HG03196 (cell line): ENCODE results near the gene PSAP.

Source experiments
- ATAC-seq: cut with Tn5 transposase; IDR thresholded peaks from one replicate; pipeline ENCODE4 v1.9.1; 2021; ENCODE audit not compliant: unreplicated experiment

PSAP gene

DNA sequence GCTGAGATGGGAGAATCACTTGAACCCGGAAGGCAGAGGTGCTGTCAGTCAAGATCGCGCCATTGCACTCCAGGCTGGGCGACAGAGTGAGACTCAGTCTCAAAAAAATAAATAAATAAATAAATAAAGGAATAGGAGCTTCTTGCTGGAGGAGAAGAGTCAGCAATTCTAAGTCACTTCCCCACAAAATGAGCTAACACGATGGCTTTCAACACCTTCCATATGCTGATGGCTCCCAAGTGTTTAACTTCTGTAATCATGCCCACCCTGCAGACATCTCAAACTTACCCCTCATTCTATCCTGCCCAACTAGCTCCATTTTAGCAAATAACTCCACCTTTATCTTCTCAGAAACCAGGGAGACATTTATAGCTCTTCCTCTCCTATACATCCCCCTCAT lies 21.2 kb downstream of the PSAP start:
- no peak for ATAC-seq

DNA sequence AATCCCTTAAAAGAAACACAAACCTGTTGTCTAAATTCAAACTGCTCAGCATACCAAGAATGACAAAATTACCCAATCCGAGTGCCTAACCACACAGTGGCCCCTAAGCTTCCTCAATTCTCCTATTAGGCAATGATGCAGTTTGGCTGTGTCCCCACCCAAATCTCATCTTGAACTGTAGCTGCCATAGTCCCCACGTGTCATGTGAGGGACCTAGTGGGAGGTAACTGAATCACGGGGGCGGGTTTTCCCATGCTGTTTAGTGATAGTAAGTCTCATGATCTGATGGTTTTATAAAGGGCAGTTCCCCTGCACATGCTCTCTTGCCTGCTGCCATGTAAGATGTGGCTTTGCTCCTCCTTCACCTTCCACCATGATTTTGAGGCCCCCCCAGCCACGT lies 21.9 kb downstream of the PSAP start:
- no peak for ATAC-seq

DNA sequence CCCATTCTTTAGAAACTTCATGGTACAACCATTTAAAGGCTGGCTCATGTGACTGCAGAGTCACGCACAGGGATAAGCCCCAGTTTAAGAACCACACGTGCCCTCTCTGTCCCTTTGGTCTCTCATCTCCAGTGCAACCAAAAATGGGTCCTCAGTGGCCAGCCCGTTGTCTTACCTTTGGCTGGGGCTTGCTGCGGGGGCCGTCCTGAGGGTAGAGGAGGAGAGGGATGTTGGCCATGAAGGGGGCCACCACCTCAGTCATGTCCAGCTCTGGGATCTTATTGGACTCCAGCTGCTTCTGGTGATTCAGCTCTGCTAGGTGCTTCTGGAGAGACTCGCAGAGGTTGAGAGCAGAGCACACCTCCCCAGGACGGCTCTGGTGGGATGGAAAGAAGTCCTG lies 22.3 kb downstream of the PSAP start:
- no peak for ATAC-seq

DNA sequence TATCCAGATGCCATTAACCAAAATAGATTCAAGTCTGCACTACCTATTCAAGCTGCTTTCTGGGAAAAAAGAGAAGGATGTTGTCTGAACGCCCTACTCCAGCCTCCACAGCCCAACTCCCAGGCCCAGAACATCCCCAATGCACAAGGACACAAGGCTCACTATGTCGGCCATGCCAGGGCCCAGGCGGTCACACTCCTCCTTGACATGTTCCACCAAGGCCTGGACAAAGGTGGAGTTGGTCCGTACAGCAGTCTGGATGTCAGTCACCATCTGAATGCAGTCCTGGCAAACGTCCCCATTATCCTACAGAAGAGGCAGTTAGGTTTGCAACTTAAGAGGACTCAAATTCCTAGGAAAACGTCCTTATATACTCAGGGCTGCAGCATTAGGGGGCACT lies 23.2 kb downstream of the PSAP start:
- no peak for ATAC-seq

DNA sequence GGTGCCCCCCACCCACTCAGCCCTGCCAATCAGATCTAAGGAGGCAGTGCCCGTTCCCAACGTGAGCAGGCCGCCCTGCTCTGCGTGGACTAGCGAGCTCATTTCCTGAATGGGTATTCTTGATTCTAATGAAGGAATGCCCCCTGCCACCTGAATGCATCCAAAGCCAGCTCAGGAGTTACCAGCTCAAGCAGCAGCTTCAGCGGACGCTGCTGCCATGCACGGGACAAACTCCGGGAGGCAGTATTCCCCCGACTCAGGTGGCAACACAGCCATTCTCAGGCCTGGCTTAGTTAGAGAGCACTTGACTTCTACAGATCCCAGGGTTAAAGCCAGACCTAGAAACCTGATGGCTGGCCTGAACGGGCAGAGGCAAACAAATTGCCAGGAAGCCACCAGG lies 25.8 kb downstream of the PSAP start:
- no peak for ATAC-seq

DNA sequence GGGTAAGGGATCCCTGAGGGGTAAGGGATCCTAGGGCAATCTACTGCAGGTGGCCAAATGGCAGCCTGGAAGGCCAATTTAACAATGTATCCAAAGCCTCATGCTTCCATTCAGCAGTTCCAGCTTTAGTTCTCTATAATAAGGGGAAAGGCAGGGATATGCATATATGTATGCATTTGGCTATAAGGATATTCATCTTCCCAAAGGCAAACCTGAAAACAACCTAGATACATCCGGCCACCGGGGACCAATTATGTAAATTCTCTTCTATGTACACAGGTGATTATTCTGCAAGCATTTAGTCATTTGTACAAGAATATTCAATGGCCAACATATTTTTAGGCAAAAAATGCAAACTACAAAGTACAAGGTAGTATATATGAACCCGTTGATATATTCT lies 26.7 kb downstream of the PSAP start:
- no peak for ATAC-seq

DNA sequence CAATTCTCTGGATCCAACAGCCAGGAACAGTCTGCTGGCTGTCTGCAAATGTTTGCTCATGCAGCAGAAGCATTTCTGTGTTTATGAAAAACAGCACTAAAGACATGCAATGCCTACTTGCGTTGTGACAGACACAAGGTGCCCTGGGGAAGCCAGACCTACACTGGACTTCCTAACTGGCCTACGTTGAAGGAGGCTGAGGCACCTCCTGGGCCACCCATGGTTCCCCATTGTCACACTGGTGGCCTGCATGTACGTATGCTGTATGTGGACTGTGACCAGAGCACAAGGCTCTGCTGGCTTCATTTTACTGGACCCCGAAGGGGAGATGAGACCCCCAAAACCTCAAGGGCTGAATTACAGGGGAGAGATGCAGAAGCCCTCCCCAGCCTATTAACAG lies 27.7 kb downstream of the PSAP start:
- no peak for ATAC-seq

DNA sequence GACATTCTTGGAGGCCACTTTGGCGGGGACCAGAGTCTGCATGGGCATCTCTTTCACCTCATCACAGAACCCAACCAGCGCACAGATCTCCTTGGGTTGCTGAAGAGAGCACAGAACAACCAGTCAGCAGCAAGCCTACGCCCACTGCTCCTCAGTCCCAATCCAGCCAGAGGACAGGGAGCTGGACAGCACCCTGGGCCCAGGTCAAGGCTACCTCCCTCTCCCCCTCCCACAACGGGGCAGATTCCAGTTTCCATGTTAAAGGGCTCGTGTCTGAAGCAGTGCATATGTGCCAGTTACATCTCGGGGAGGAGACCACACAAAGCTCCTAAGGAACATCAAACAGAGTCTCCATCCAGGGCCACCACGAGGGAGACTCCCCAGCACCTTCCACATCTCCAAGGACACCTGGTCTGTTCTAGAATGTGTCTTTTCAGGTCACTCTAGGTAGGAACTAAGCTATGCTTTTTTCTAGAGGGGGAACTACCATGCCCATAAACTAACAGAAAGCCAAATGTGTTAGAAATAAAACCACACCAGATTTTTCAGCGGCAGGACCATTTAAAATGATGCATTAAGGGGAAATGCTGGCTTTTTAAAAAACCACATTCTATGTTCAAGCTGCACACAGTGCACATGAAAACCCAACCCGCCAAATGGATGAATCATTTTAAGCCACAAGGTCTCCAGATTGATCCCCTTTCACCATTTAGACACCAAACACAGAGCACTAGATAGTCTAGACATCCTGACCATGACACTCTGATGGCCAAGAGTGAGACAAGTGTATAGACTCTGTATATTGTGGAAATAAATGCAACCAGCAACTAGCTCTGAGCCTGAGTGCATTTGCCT lies 28.9 kb downstream of the PSAP start:
- no peak for ATAC-seq

DNA sequence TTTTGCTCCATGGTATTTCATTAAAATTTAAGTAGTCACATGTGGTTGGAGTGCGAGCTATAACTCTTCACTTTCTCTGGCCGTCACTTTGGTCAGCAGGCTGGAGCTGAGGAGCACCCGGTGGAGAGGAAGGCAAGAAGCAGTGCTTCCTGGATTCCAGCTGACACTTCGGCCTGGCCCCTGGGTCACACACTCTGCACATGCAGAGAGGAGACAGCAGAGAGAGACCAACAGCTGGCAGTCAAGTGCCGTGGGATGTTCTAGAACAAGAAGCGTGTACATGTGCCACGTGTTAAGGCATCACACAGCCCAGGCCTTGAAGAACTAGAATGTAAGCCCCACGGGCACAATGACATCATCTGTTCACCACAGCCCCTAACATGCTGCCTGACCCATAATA lies 30.1 kb downstream of the PSAP start:
- no peak for ATAC-seq

DNA sequence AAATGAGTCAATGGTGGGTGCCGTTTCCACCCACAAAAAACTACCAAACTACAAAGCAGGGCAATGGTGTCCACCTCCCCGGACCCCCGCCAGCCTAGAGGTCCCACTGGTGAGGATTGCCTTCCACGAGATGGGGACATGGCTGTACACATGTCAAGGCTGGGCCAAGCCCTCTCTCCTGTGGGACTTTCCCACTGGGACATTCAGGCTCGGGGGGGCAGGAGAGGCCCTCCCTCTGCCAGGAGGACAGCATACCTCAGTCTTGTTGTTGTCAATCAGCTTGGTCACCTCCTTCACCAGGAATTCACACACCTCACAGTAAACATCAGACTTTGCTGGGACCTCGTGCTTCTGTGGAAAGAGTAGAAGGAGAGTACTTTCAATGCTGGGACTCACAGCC lies 31.1 kb downstream of the PSAP start:
- ATAC-seq: no peak

DNA sequence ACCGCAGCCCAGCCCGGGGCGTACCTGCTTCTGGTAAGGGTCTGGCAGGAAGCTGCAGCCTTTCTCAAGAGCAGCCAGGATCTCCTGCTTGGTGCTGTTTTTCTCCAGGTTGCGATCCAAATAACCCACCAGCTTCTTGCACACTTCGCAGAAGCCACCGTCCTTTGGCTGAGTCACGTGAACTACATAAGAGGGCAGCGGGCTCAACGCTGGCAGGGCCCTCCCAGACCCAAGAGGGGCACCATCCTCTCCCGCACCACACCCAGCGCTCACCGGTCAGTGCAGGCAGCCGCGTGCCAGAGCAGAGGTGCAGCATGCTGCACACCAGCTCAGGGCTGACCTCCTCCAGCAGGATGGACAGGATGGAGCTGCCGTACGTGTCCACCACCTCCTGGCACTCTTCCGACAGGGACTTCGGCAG lies 31.6 kb downstream of the PSAP start:
- no peak for ATAC-seq

DNA sequence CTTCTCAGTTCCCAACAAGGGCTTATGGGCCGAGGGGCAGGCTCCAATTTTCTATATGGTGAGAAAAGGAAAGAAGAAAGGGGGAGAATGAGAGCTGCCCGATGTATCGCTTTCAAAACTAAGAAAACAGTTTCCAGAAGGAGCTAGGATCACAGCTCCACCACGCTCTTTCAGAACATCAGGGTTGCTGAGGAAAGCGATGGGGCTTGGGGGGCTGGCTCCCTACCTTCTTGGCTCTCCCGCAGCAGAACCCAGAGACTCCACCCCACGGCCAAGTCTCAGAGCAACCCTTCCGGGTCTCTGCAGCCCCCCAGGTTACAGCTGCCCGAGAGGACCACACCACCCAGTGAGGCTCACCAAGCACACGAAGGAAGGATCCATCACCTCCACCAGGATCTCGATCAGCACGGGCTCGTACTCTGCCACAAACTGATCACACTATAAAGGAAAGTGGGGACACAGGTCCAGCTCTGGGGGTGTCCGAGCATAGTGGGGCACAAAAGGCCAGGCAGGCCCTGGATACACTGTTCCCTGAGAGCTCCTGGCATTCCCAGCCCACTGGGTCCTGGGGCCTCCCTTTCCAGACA lies 32.3 kb downstream of the PSAP start:
- no peak for ATAC-seq

DNA sequence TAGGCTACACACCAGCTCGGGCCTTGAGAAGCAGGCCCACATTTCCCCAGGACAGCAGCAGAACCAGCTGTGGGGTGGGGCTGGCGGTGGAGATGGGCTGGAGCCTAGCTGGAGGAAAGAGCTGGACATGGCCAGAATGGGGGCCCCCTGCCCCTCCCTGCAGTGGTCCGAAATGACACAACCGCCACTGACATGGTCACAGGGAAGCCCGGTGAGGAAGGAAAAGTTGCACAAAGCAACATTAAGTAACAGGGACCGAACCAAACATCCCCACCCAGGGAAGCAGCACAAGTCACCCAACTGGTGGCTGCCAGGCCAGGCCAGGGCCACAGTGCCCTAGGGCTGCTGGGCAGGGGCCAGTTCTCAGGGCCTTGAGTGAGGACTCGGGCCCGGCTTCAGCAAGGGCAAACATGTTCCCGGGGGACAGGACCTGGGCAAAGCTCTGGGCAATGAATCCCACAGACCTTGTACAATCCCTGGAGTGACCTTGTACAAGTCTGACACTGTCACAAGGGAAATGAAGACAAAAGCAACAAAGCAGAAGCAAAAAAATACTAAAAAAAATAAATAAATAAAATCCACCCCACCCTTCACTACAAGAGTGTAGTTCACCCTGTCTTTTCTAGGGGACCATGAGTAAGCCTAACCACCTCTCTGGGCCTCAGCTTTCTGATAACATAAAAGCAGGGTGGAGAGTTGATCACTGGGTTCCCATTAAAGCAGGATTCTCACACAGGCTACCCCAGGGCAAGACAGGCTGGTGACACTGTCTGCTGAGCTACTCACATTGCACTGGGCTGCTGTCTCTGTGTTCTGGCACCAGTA lies 33.0 kb downstream of the PSAP start:
- ATAC-seq: no peak

DNA sequence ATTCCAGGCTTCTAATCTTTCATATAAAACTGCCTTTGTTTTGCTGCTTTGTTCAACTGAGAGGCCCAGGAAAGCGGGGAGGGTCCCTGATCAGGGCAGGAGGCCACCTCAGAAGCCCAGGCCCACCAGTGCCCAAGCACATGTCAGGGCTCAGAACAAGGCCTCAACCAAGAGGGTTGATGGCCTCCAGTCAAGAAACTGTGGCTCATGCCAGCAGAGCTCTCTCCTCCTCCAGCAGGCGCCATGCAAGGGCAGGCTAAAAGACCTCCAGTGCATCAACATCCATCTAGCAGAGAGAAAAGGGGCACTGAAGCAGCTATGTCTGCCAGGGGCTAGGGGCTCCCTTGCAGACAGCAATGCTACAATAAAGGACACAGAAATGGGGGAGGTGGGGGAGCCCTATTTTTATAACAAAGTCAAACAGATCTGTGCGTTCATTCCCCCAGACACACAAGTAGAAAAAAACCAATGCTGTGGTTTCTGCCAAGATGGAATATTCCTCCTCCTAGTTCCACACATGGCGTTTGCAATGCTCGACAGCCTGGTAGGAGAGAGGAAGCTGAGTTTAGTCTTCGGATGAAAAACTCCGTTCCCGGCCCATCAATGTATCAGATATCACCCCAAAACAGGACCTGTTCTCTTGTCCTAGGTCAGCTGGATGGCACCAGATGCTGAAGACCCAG lies 34.0 kb downstream of the PSAP start:
- no peak for ATAC-seq

DNA sequence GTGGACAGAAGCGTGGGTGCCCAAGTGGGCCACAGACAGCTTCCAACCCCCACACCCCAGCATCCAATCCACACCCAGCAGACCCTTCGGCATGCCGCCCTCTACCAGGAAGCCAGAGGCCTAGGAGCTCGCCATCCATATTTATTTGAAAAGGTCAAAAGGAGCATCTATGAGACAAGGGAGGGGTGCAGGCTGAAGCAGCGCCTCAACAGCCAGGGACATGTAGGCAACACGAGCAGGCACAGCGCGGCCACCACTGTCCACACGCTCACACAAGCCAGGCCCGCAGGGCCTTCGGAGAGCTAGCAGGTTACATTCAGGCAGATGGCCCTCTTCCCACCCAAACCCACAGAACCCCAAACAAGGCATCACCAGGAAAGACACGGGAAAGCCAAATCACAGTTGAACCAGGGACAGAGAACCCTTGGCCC lies 34.6 kb downstream of the PSAP start:
- ATAC-seq: no peak

DNA sequence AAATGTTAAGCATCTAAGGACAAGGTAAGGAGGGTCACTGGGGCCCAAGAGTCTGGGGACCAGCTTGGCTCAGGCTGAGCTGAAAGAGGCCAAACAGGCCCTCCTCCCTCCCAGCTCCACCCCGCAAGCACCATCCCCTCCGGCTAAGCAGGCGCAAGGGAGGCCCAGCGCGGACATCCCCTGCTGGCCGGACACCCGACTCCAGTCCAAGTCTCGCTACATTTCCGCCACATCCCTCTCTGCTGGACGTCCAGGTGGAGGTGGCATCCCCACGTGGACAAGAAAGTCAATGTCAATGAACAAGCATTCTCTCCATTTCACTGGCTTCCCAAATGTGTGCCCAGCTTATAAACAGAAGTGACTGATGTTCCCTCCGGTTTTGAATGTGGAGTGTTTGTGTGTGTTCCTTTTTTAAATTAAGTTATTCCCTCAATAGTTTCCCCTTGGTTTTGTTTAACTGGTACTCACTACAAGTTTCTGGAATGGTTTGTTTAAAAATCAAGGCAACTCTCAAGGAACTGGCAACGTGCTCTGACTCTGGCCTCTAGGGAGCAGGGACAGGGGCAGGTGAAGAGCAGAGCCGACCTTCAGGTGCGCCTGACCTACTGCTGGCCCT lies 35.4 kb downstream of the PSAP start:
- no peak for ATAC-seq

DNA sequence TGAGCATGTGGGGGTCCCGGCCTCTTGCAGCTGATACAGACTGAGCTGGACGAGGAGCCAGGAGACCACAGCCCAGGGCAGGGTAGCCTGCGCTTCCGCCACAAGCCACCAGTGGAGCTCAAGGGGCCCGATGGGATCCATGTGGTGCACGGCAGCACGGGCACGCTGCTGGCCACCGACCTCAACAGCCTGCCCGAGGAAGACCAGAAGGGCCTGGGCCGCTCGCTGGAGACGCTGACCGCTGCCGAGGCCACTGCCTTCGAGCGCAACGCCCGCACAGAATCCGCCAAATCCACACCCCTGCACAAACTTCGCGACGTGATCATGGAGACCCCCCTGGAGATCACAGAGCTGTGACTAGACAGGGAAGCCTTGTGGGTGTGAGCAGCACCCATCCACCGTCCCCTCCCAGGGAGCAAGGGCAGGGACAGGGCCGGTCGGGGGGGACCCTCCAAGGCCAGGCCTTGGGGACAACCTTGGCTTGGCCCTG lies 36.1 kb downstream of the PSAP start:
- ATAC-seq: no peak

DNA sequence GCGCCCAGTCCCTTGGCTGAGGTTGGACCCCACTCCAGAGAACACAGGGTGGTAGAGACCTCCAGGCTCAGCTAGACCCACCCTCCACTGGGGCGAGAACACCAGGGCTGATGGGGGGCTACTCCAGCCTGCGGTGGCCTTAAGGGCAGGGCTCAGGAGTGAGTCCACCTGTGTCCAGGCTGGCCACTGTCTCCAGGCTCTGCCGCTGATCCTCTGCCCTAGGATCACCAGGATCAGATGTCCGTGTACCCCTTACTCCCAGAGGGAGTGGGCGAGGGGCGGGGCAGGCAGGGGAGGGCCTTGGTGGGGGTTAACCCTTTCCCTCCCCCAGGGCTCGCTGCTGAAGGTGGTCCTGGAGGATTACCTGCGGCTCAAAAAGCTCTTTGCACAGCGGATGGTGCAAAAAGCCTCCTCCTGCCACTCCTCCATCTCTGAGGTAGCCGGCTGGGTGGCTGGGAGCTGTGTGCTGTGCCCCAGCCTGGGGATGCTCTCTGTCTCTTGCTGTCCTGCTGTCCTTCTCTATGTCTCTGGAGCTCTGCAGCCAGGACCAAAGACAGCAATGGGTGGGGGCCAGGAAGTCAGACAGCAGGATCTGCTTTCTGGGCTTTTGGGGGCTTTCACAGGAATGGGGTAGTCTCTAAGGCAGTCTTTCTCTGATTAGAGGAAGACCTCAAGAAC lies 38.0 kb downstream of the PSAP start:
- no peak for ATAC-seq

DNA sequence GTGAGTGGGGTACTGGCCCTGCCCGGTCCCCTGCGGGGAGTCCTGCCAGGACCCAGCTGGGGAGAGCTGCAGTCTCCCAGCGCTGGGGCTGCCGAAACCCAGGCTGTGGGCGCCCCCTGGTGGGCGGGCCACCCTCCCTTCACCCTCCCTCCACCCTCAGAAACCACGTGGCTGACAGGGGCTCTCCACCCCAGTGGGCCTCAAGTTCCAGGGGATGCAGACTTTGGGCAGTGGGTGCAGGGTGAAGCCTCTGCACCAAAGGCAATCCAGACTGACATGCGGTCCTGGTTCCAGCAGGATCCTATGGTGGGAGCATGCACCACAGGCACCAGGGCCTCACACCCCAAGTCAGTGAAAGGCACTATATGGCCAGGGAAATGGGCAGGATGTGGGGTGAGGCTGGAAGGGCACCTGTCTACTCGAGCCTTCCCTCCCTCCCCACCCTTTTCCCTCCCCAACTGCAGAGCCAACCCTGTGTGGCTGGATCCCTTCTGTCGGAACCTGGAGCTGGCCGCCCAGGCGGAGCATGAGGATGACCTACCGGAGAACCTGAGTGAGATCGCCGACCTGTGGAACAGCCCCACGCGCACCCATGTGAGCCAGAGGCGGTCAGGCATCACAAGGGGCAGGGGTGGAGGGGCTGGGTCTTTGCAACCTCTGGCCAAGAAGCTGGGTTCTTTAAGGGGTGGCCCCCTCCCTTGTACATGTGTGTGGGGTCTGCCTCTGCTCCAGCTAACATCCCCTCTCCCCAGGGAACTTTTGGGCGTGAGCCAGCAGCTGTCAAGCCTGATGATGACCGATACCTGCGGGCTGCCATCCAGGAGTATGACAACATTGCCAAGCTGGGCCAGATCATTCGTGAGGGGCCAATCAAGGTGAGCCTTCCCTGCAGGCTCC lies 38.8 kb downstream of the PSAP start:
- no peak for ATAC-seq
